WI38 (cell line): Measurements from ENCODE around the gene LNPEP.

ENCODE experiments used
- H3K4me3 ChIP-seq: 2 replicates; pipeline ENCODE4 v1.5.1; 2011; ENCODE audit warnings: low read depth, mild to moderate bottlenecking, control low read depth, low read length
- CTCF ChIP-seq: IDR thresholded peaks from 2 replicates; pipeline ENCODE4 v1.5.1; 2012; ENCODE audit warnings: low read depth, mild to moderate bottlenecking, control low read depth, low read length

Gene LNPEP

GRCh38 chr5:97042996-97043395 lies 107.1 kb downstream of the LNPEP start:
- TF ChIP-seq CTCF: no peak
- no peak overlapping the region for H3K4me3 ChIP-seq

DNA sequence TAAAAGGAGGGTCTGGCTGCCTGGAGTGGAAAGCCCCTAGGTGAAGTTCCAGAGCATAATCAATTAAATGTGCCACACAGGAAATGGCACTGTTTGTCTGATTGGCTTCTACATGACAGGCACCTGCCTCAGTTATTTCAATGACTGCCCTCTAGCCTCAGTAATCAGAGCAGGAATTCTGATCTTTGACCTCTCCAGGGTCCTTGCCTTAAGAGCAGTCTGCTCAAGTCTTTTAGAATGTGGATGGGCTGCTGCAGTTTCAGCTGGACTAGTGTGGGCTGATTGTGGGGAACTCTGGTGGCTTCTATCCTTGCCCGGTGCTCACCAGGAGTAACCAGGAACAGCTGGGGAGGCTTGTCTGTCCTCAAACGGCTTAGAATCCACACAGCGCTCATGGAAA lies 107.6 kb downstream of the LNPEP start:
- H3K4me3 ChIP-seq: no peak overlapping the region
- TF ChIP-seq CTCF: no peak

DNA sequence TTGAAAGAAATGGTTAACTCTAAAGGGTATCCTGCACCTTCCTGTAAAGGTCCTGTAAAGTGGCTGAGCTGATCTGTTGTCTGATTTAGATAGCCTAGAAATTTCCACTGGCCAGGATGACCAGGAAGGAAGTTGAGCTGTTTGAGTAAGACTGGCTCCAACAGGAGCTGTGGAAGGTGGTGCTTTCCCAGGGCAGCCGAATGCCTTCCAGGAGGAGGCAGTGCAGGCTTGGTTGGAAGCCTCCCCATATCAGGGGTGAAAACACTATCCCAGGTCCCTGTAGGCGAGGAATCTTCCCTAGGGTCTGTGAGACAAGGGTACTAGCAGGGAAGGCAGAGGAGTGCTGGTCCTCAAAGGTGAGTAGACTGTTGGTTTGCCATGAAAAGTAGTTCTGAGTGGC lies 108.2 kb downstream of the LNPEP start:
- 0 out of 2 replicates have a peak, but pooled peaks have one; percentile 20 for TF ChIP-seq CTCF
- no peak overlapping the region for H3K4me3 ChIP-seq

DNA sequence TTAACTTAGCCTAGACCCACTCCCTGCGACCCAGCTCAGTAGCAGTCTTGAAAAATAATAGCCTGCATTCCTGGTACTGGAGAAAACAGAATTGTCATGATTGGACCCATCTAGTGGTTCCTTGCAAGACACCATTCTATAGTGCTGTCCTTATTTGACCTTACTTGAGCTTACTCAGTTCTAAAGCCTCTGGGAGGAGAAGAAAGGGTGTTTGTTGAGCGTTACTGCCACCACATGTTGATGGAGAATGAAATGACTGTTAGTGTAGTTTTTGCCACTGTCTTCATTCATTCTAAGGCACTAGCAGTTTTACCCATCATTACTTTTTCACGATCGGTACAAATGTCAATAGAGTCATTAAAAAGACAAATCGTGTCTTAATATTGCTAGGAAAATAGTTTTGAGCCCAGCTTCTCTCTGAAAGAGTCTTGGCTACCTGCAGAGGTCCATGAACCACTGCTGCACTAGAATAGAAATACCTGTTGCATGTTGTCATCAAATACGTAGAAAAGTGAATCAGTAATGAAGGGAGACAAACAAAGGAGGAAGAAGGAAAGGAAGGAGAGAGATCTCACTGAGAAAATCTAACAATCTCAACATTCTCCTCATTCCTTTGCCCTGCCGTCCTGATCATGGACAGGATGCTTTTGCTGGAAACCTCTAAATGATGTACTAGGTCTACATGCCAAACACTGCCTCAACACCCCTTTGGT lies 110.5 kb downstream of the LNPEP start:
- TF ChIP-seq CTCF: no peak
- no peak overlapping the region for H3K4me3 ChIP-seq

DNA sequence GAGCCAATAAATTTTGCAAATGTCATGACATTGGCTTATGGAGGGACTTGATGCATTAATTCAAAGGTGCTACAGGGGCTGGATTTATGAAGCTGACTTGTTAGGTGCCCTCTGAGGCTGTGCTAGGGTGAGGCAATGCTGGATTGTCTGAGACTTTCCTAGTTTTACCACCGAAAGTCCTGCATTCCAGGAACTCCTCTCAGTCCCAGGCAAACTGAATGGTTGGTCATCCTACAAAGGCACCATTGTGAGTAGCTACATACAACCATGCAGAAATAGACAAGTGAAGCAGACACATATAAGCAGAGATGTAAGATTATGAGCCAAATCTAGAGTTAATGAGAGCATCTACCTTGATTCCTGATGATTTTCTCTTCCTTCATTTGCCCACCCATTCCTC lies 111.2 kb downstream of the LNPEP start:
- TF ChIP-seq CTCF: no peak
- H3K4me3 ChIP-seq: no peak overlapping the region

DNA sequence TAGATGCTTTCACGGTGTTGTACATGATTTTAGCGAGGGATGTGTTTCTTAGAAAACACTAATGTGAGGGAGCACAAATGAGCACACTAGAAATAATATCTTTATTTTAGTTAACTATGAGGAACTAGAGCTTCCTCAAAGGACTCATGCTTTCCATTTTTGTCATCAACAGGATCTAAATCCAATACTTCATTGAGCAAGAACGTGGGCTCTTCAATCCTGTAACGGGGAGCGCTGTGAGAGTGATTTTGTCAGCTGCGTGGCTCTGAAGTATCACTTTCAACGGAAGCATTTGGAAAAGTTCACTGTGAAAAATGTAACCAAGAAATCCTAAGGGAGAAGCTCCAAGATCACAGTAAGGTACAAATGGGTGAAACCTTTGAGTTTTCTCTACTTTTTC lies 113.3 kb downstream of the LNPEP start:
- TF ChIP-seq CTCF: no peak
- H3K4me3 ChIP-seq: no peak overlapping the region

DNA sequence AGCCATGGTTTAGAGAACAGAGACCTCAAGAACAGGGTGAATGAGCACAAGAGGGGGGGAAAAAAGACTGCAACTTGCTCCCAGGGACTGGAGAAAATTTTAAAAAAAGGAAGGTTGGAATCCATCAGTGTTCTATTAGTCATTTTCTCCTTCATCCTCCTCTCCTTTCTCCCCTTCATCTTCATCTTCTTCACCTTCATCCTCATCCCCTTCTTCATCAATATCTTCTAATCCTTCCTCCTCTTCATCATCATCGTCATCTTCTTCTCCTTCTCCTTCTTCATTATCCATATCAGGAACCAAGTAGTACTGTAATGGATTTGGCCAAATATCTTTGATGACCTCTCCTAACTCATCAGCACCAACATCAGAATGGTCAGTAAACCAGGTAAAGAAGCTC lies 120.4 kb downstream of the LNPEP start:
- TF ChIP-seq CTCF: no peak
- no peak overlapping the region for H3K4me3 ChIP-seq
